ENCODE measurements around the gene MARCHF2.

MARCHF2 gene

DNA sequence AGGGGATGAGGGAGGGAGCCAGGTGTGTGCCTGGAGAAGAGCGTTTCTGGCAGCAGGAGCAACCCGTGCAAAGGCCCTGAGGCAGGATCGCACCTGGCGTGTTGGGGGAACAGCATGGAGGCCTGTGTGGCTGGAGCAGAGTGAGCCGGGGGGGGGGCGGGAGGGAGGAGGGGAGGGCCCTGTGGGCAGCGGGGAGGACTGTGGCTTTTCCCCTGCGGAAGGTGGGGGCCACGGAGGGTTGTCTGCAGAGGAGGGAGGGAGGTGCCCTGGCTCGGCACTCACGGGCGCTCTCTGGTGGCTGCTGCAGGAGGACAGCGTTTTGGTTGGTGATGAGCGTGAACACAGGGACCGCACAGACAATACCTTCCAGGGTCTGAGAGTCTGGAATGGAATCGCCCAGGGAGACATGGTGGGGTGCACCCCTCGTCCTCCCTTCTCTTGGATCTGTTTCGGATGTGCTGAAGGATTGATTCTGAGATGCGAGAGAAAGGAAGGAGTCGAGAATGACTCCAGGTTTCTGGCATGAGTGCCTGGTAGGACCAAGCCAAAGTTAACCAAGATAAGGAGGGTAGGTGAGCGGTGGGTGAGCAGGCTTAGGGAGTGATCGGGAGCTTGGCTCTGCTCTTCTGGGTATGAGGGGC is 16.4 kb upstream of the MARCHF2 start:
- no peak for DNase-seq (ENCODE audit: low read depth)
- TF ChIP-seq, protein P1, sequence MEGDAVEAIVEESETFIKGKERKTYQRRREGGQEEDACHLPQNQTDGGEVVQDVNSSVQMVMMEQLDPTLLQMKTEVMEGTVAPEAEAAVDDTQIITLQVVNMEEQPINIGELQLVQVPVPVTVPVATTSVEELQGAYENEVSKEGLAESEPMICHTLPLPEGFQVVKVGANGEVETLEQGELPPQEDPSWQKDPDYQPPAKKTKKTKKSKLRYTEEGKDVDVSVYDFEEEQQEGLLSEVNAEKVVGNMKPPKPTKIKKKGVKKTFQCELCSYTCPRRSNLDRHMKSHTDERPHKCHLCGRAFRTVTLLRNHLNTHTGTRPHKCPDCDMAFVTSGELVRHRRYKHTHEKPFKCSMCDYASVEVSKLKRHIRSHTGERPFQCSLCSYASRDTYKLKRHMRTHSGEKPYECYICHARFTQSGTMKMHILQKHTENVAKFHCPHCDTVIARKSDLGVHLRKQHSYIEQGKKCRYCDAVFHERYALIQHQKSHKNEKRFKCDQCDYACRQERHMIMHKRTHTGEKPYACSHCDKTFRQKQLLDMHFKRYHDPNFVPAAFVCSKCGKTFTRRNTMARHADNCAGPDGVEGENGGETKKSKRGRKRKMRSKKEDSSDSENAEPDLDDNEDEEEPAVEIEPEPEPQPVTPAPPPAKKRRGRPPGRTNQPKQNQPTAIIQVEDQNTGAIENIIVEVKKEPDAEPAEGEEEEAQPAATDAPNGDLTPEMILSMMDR (IDR thresholded peaks at IDR 0.05; ENCODE audit: low read depth, low read length, missing control alignments), result peak; percentile 71
- H3K4me3 ChIP-seq (ENCODE audit: low read depth, low read length), result no peak overlapping the region
- in situ Hi-C loops (cut with HindIII; ENCODE audit: low sequenced_read_pairs), result no loop called here

DNA sequence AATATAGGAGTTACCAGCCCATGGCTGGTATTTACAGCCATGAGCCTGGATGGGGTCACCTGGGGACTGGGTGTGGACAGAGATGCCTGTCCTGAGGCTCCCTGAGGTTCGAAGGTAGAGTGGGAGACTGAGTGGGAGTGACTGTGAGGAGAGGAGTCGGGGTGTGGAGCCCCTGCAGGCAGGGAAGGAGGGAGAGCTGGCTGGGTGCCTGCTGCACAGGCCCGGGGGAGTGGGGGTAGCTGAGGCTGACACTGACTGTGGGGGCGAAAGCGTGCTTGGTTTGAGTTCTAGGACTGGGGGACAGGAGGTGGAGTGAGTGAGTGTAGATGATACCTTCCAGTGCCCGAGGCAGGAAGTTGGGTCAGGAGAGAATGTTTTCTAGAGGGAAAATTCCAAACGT is 15.8 kb upstream of the MARCHF2 start:
- H3K4me3 ChIP-seq (ENCODE audit: low read depth, low read length), result no peak overlapping the region
- in situ Hi-C loops (cut with HindIII; ENCODE audit: low sequenced_read_pairs), result no loop called here
- TF ChIP-seq, protein P1 (IDR thresholded peaks at IDR 0.05; ENCODE audit: low read depth, low read length, missing control alignments), result no peak
- no peak for DNase-seq (ENCODE audit: low read depth)

DNA sequence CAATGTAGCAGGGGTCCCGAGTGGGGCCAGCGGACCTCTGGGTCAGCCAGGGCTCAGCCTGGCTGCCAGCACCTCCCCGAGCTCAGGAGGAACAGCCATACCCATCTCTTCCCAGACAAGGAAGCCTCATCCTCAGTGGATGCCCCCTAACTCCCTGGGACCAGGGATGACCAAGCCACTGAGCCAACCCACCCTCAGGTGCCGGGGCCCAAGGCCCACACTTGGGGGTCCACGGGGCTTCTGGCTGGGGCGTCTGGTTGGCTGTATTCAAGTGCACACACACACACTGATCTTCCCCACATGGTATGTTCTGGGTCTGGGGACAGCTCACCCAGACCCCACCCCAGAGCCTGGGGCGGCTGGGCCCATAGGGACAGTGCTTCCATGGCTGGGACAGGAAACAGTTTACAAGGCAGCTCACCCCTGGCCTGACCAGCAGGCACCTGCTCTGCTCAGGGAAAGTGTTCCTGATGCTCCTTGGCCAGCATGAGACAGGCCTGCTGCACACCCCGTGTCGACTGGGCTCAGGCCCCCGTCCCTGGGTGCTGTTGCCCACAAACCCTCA is 15.3 kb upstream of the MARCHF2 start:
- DNase-seq (ENCODE audit: low read depth), result no peak
- TF ChIP-seq, protein P1 (IDR thresholded peaks at IDR 0.05; ENCODE audit: low read depth, low read length, missing control alignments), result no peak
- in situ Hi-C loops (cut with HindIII; ENCODE audit: low sequenced_read_pairs), result no loop called here
- H3K4me3 ChIP-seq (ENCODE audit: low read depth, low read length), result no peak overlapping the region

DNA sequence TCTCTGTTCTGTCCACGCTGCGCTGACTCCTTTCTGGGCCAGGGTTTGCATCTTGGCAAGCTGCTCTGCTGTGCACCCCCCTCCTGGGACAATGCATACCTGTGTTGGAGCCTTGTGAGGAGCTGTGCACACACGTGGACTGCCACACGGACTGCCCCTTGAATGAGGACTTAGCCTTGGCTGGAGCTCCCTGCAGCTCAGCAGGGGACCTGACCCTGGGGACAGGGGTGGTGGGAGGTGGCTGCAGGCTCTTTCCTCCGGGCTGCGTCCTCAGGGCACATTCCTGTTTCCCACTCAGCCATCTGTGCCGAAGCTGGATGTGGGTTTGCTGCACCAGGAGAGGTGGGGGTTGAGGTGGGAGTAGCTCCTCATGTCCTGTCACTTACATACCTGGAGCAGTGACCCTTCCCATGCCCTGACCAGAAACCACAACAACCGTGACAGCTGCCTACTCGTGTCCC is 14.8 kb upstream of the MARCHF2 start:
- H3K4me3 ChIP-seq (ENCODE audit: low read depth, low read length), result no peak overlapping the region
- in situ Hi-C loops (cut with HindIII; ENCODE audit: low sequenced_read_pairs), result no loop called here
- TF ChIP-seq, protein P1 (IDR thresholded peaks at IDR 0.05; ENCODE audit: low read depth, low read length, missing control alignments), result no peak
- no peak for DNase-seq (ENCODE audit: low read depth)

DNA sequence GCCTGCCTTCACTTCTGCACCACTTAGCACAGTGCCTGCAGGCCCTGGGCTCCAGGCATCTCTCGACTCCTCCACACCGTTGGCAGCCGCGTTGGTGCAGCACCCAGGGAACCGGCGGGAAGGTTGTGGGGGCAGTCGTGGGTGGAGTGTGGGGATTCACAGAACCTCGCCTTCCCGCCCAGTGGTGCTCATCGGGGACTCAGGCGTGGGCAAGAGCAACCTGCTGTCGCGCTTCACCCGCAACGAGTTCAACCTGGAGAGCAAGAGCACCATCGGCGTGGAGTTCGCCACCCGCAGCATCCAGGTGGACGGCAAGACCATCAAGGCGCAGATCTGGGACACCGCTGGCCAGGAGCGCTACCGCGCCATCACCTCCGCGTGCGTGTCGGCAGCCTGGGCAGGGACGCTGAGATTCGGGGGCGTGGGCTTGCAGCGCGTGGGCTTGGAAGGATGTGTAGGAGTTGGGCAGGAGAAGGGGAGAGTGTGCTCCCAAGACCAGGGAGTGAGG is 13.4 kb upstream of the MARCHF2 start:
- in situ Hi-C loops (cut with HindIII; ENCODE audit: low sequenced_read_pairs), result no loop called here
- DNase-seq (ENCODE audit: low read depth), result no peak
- no peak overlapping the region for H3K4me3 ChIP-seq (ENCODE audit: low read depth, low read length)
- TF ChIP-seq, protein P1 (IDR thresholded peaks at IDR 0.05; ENCODE audit: low read depth, low read length, missing control alignments), result no peak

DNA sequence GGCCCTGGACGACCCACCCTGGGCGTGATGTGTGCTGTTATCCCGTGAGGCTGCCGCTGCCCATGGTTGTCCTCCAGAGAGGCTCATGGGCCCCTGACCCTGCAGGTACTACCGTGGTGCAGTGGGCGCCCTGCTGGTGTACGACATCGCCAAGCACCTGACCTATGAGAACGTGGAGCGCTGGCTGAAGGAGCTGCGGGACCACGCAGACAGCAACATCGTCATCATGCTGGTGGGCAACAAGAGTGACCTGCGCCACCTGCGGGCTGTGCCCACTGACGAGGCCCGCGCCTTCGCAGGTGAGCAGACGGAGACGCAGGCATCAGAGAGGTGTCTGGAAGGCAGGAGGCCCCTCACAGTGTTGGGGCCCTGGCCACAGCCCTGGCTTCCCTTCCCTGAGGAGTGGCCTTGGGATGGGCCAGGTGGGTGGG is 11.1 kb upstream of the MARCHF2 start:
- in situ Hi-C loops (cut with HindIII; ENCODE audit: low sequenced_read_pairs), result no loop called here
- DNase-seq (ENCODE audit: low read depth), result no peak
- TF ChIP-seq, protein P1 (IDR thresholded peaks at IDR 0.05; ENCODE audit: low read depth, low read length, missing control alignments), result no peak
- H3K4me3 ChIP-seq (ENCODE audit: low read depth, low read length), result no peak overlapping the region
